H9 (cell line): ENCODE data around the gene NOTCH1. TPM values are rescaled to one million over a fixed set of nuclear protein-coding genes. Genes with fewer than 3 reads are reported as not detected.

ENCODE experiments used
- DNase-seq: peaks from one replicate; pipeline ENCODE4 v3.0.0-alpha.2; 2017
- H2AFZ ChIP-seq: one replicate; pipeline ENCODE4 v1.6.1; 2013; ENCODE audit warnings: mild to moderate bottlenecking, low read length, control low read depth, moderate library complexity
- H2AK5ac ChIP-seq: 2 replicates; pipeline ENCODE4 v1.6.1; 2013; ENCODE audit warnings: low read length, control low read depth, mixed read lengths; ENCODE audit not compliant: insufficient read length
- H2BK120ac ChIP-seq: one replicate; pipeline ENCODE4 v1.6.1; 2013; ENCODE audit warnings: low read depth, mild to moderate bottlenecking, low read length, control low read depth, inconsistent platforms; ENCODE audit not compliant: poor library complexity, severe bottlenecking
- H2BK12ac ChIP-seq: 2 replicates; pipeline ENCODE4 v1.6.1; 2013; ENCODE audit warnings: low read length, control low read depth, mixed read lengths, low read depth; ENCODE audit not compliant: insufficient read length
- H2BK15ac ChIP-seq: 2 replicates; pipeline ENCODE4 v1.6.1; 2013; ENCODE audit warnings: low read depth, low read length, control low read depth
- H2BK20ac ChIP-seq: one replicate; pipeline ENCODE4 v1.6.1; 2013; ENCODE audit warnings: low read depth, mild to moderate bottlenecking, low read length, control low read depth, inconsistent platforms; ENCODE audit not compliant: poor library complexity, severe bottlenecking
- H2BK5ac ChIP-seq: 2 replicates; pipeline ENCODE4 v1.6.1; 2013; ENCODE audit warnings: low read length, control low read depth, mixed read lengths; ENCODE audit not compliant: insufficient read length
- H3K14ac ChIP-seq: 2 replicates; pipeline ENCODE4 v1.6.1; 2013; ENCODE audit warnings: low read length, control low read depth; ENCODE audit not compliant: insufficient read depth
- H3K18ac ChIP-seq: 2 replicates; pipeline ENCODE4 v1.6.1; 2013; ENCODE audit warnings: low read depth, mild to moderate bottlenecking, mixed read lengths, low read length, control low read depth; ENCODE audit not compliant: insufficient read length
- H3K23ac ChIP-seq: 2 replicates; pipeline ENCODE4 v1.6.1; 2013; ENCODE audit warnings: low read length, control low read depth, mixed read lengths, low read depth; ENCODE audit not compliant: insufficient read length
- H3K23me2 ChIP-seq: 2 replicates; pipeline ENCODE4 v1.6.1; 2013; ENCODE audit warnings: low read depth, mild to moderate bottlenecking, mixed read lengths, low read length, control low read depth; ENCODE audit not compliant: insufficient read length, poor library complexity, severe bottlenecking
- H3K27ac ChIP-seq: 2 replicates; pipeline ENCODE4 v1.5.1; 2013; ENCODE audit warnings: low read length, control low read depth, mixed read lengths, low read depth; ENCODE audit not compliant: insufficient read length
- H3K27me3 ChIP-seq: 2 replicates; pipeline ENCODE4 v1.6.1; 2013; ENCODE audit warnings: low read length, control low read depth, inconsistent platforms; ENCODE audit not compliant: insufficient read depth
- H3K4ac ChIP-seq: 2 replicates; pipeline ENCODE4 v1.6.1; 2013; ENCODE audit warnings: low read depth, mild to moderate bottlenecking, control low read depth, inconsistent platforms, low read length, moderate library complexity
- H3K4me1 ChIP-seq: 2 replicates; pipeline ENCODE4 v1.6.1; 2013; ENCODE audit warnings: low read length, control low read depth, inconsistent platforms; ENCODE audit not compliant: insufficient read depth
- H3K4me2 ChIP-seq: 2 replicates; pipeline ENCODE4 v1.6.1; 2013; ENCODE audit warnings: low read length, control low read depth, mixed read lengths; ENCODE audit not compliant: insufficient read length, insufficient read depth
- H3K56ac ChIP-seq: 2 replicates; pipeline ENCODE4 v1.6.1; 2013; ENCODE audit warnings: low read depth, mild to moderate bottlenecking, mixed read lengths, low read length, control low read depth; ENCODE audit not compliant: insufficient read length
- H3K79me1 ChIP-seq: 2 replicates; pipeline ENCODE4 v1.6.1; 2013; ENCODE audit warnings: low read depth, mild to moderate bottlenecking, moderate library complexity, low read length, control low read depth, inconsistent platforms; ENCODE audit not compliant: insufficient read depth, poor library complexity, severe bottlenecking
- H3K79me2 ChIP-seq: 2 replicates; pipeline ENCODE4 v1.6.1; 2013; ENCODE audit warnings: low read length, control low read depth, inconsistent platforms; ENCODE audit not compliant: insufficient read depth
- H3K9ac ChIP-seq: 2 replicates; pipeline ENCODE4 v1.6.1; 2013; ENCODE audit warnings: low read length, control low read depth, mixed read lengths; ENCODE audit not compliant: insufficient read length; ENCODE audit errors: extremely low read depth
- H3K9me3 ChIP-seq: one replicate; pipeline ENCODE4 v1.6.1; 2013; ENCODE audit warnings: low read depth, low read length, inconsistent platforms; ENCODE audit not compliant: control insufficient read depth
- H3T11ph ChIP-seq: one replicate; pipeline ENCODE4 v1.6.1; 2013; ENCODE audit warnings: mild to moderate bottlenecking, low read length, control low read depth, inconsistent platforms
- H4K20me1 ChIP-seq: one replicate; pipeline ENCODE4 v1.6.1; 2013; ENCODE audit not compliant: control insufficient read depth, insufficient read length, insufficient read depth
- H4K5ac ChIP-seq: 2 replicates; pipeline ENCODE4 v1.6.1; 2013; ENCODE audit warnings: low read depth, mild to moderate bottlenecking, mixed read lengths, low read length, control low read depth; ENCODE audit not compliant: insufficient read length
- H4K8ac ChIP-seq: replicated peaks from 2 replicates; pipeline ENCODE4 v1.6.1; 2013; ENCODE audit warnings: low read length, control low read depth, mixed read lengths, low read depth; ENCODE audit not compliant: insufficient read length
- H4K91ac ChIP-seq: 2 replicates; pipeline ENCODE4 v1.6.1; 2013; ENCODE audit warnings: low read depth, mild to moderate bottlenecking, moderate library complexity, mixed read lengths, low read length, control low read depth; ENCODE audit not compliant: insufficient read length
- H3K27ac Mint-ChIP-seq, 3 experiments: 2 replicates in 2 of 3; 3 replicates in 1 of 3; pipeline ENCODE4 v1.8.0; 2020 to 2021; ENCODE audit warnings: mixed read lengths in 3 of 3, mild to moderate bottlenecking in 1 of 3, moderate library complexity in 1 of 3
- H3K27me3 Mint-ChIP-seq: 2 replicates; pipeline ENCODE4 v1.8.0; 2021; ENCODE audit warnings: low read depth, mild to moderate bottlenecking, moderate library complexity, mixed read lengths
- H3K36me3 Mint-ChIP-seq, 3 experiments: 2 replicates in 2 of 3; 3 replicates in 1 of 3; pipeline ENCODE4 v1.8.0; 2020 to 2021; ENCODE audit warnings: low read depth in 3 of 3, mixed read lengths in 3 of 3; ENCODE audit not compliant: insufficient read depth in 1 of 3
- H3K4me1 Mint-ChIP-seq, 2 experiments: 2 replicates each; pipeline ENCODE4 v1.8.0; 2020; ENCODE audit warnings: mixed read lengths in 2 of 2
- H3K4me3 Mint-ChIP-seq, 2 experiments: 2 replicates in 1 of 2; 3 replicates in 1 of 2; pipeline ENCODE4 v1.8.0; 2020 to 2021; ENCODE audit warnings: mild to moderate bottlenecking in 2 of 2, mixed read lengths in 2 of 2, moderate library complexity in 1 of 2
- H3K9me3 Mint-ChIP-seq, 2 experiments: 2 replicates in 1 of 2; 3 replicates in 1 of 2; pipeline ENCODE4 v1.8.0; 2020; ENCODE audit warnings: mild to moderate bottlenecking in 2 of 2, mixed read lengths in 2 of 2, moderate library complexity in 1 of 2
- CTCF ChIP-seq: fragments of 200-600 bp; sonication (generic); conservative IDR thresholded peaks from 3 replicates; pipeline ENCODE4 v1.8.0; 2021; ENCODE audit warnings: antibody characterized with exemption, mild to moderate bottlenecking
- WGBS: extraction: QIAGEN DNeasy Blood & Tissue Kit; methylation state at CpG from one replicate; pipeline ENCODE4 v1.1.7; 2013; ENCODE audit warnings: missing lambda C conversion rate, low lambda C conversion rate, mixed read lengths; ENCODE audit not compliant: insufficient read length; ENCODE audit errors: extremely low coverage; 5-methylcytosine and 5-hydroxymethylcytosine counted together
- total RNA-seq: library from RNA; stranded (reverse); gene quantifications from 2 replicates; pipeline ENCODE4 v1.2.1, GENCODE V29; 2021

The NOTCH1 gene
- total RNA-seq, 1 experiment from 2014 or later, result 71.6 TPM

DNA sequence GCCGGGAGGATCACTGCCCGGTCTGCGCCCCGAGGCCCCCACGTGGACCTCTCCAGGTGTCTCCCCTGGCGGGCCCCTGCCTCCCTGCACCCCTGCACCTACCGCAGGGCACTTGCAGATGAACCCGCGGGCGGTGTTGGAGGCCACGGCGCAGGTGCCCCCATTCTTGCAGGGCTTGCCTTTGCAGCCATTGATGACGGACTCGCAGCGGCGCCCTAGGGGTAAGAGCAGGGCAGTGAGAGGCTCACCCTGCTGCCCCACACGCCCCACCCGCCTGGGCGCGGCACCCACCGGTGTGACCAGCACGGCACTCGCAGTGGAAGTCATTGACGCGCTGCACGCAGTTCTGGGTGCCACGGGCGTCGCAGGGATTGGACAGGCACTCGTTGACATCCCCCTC is 39.4 kb downstream of the NOTCH1 start:
- TF ChIP-seq CTCF, result no peak
- WGBS, result no CpG with 5 or more reads among the region's 30 CpGs
- Histone ChIP-seq H3K4me1 (no peaks in the 10 kb centered on the region), H4K8ac (no peak overlapping the region), H3K4me2 (no peak overlapping the region), H3K23ac (no peak overlapping the region), H3K79me1 (no peaks in the 10 kb centered on the region), H3K14ac (no peak overlapping the region), H3K9ac (no peak overlapping the region), H3K4ac (no peak overlapping the region), H2BK5ac (no peak overlapping the region), H4K20me1 (no peaks in the 10 kb centered on the region), H3T11ph (no peak overlapping the region), H2BK15ac (no peak overlapping the region), H3K79me2 (no peaks in the 10 kb centered on the region), H2BK120ac (no peak overlapping the region), H4K91ac (no peak overlapping the region), H3K27me3 (no peaks in the 10 kb centered on the region), H3K27ac (no peak overlapping the region), H2BK12ac (no peak overlapping the region), H2AK5ac (no peak overlapping the region), H2AFZ (no peak overlapping the region), H4K5ac (no peak overlapping the region), H3K18ac (no peak overlapping the region), H2BK20ac (no peak overlapping the region), H3K23me2 (no peaks in the 10 kb centered on the region), H3K9me3 (no peaks in the 10 kb centered on the region), H3K56ac (no peak overlapping the region)
- H3K27me3 Mint-ChIP-seq, result no peaks in the 10 kb centered on the region
- no peaks in the 10 kb centered on the region for H3K4me1 Mint-ChIP-seq
- no peak for DNase-seq
- no peak overlapping the region for H3K27ac Mint-ChIP-seq
- peaks cover 8 to 69% (median 60%) of the 10 kb centered on the region in 3 experiments; a peak in 6 of 7 replicates for H3K36me3 Mint-ChIP-seq
- no peak overlapping the region for H3K4me3 Mint-ChIP-seq
- no peaks in the 10 kb centered on the region for H3K9me3 Mint-ChIP-seq
